Peyer's patch (tissue), 4 donors: ENCODE measurements around the gene ADAMTS4. TPM values are rescaled to one million over a fixed set of nuclear protein-coding genes. Genes with fewer than 3 reads are reported as not detected.

Experiments
- DNase-seq, 3 donors: peaks; one replicate each; pipeline ENCODE4 v3.0.0-alpha.2; 2017 to 2019
- H3K27ac ChIP-seq, 4 donors: fragments of 200-600 bp; sonication (generic); one replicate each; pipeline ENCODE4 v1.5.1; 2016 to 2019
- H3K27me3 ChIP-seq, 2 donors: fragments of 200-600 bp; sonication (generic); one replicate each; pipeline ENCODE4 v1.5.1; 2019
- H3K36me3 ChIP-seq, 3 donors: fragments of 200-600 bp; sonication (generic); one replicate each; pipeline ENCODE4 v1.5.1; 2016 to 2019
- H3K4me1 ChIP-seq, 4 donors: fragments of 200-600 bp; sonication (generic); one replicate each; pipeline ENCODE4 v1.5.1; 2016 to 2019
- H3K4me3 ChIP-seq, 4 donors: fragments of 200-600 bp; sonication (generic); 1 replicate in 3 of 4; 2 replicates in 1 of 4; pipeline ENCODE4 v1.5.1; 2016 to 2019; ENCODE audit warnings: mild to moderate bottlenecking in 1 of 4
- H3K9me3 ChIP-seq, 4 donors: fragments of 200-600 bp; sonication (generic); one replicate each; pipeline ENCODE4 v1.5.1; 2016 to 2019; ENCODE audit warnings: mild to moderate bottlenecking in 1 of 4
- POLR2A ChIP-seq, 2 donors: fragments of 450-650 bp; IDR thresholded peaks; one replicate each; pipeline ENCODE4 v1.5.1; 2017; ENCODE audit warnings: antibody characterized with exemption in 2 of 2, mild to moderate bottlenecking in 2 of 2, moderate library complexity in 2 of 2
- total RNA-seq, 4 donors: library from RNA; depleted of rRNA; stranded (reverse); fragments of >200 nt; gene quantifications; one replicate each; pipeline ENCODE4 v1.1.0, GENCODE V29; 2016
- TF ChIP-seq, protein P1 (sequence below), 6 experiments: fragments of 450-650 bp in 4 of 6; fragments of 200-600 bp in 2 of 6; sonication (generic) in 1 of 6; IDR thresholded peaks; one replicate each; pipeline ENCODE4 v1.5.1; 2017 to 2019; ENCODE audit warnings: antibody characterized with exemption in 6 of 6, mild to moderate bottlenecking in 3 of 6, moderate library complexity in 1 of 6

Gene ADAMTS4
- total RNA-seq, 4 donors from 2014 or later = 0.18 to 65.2 (median 1.9) TPM

DNA sequence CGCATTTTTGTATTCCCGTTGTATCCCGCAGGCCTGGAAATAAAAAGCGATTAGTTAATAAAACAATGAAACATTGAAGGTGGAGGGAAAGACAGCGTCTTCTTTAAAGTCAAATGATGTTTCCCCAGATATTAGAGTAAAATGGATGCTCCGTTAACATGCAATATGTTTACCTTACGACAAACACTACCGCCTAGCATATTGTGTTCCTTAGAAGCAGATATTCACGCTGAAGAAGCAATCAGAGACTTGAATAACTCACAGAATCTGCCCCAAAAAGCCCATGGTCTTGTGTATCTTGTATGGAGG, 21.0 kb downstream of the ADAMTS4 start:
- Histone ChIP-seq H3K27ac (peak overlapping the region; percentile 84 to 87 (median 86)), H3K27me3 (no peaks in the 10 kb centered on the region), H3K9me3 (no peaks in the 10 kb centered on the region), H3K4me1 (peaks cover 3 to 23% (median 13%) of the 10 kb centered on the region in 4 donors), H3K36me3 (peaks cover 0 to 23% (median 0%) of the 10 kb centered on the region in 3 donors), H3K4me3 (peak overlapping the region; percentile 65 to 80 (median 70))
- no peak for DNase-seq
- no peak for TF ChIP-seq POLR2A (IDR thresholded peaks at IDR 0.05)
- TF ChIP-seq, protein P1, sequence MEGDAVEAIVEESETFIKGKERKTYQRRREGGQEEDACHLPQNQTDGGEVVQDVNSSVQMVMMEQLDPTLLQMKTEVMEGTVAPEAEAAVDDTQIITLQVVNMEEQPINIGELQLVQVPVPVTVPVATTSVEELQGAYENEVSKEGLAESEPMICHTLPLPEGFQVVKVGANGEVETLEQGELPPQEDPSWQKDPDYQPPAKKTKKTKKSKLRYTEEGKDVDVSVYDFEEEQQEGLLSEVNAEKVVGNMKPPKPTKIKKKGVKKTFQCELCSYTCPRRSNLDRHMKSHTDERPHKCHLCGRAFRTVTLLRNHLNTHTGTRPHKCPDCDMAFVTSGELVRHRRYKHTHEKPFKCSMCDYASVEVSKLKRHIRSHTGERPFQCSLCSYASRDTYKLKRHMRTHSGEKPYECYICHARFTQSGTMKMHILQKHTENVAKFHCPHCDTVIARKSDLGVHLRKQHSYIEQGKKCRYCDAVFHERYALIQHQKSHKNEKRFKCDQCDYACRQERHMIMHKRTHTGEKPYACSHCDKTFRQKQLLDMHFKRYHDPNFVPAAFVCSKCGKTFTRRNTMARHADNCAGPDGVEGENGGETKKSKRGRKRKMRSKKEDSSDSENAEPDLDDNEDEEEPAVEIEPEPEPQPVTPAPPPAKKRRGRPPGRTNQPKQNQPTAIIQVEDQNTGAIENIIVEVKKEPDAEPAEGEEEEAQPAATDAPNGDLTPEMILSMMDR (IDR thresholded peaks at IDR 0.05) = no peak

DNA sequence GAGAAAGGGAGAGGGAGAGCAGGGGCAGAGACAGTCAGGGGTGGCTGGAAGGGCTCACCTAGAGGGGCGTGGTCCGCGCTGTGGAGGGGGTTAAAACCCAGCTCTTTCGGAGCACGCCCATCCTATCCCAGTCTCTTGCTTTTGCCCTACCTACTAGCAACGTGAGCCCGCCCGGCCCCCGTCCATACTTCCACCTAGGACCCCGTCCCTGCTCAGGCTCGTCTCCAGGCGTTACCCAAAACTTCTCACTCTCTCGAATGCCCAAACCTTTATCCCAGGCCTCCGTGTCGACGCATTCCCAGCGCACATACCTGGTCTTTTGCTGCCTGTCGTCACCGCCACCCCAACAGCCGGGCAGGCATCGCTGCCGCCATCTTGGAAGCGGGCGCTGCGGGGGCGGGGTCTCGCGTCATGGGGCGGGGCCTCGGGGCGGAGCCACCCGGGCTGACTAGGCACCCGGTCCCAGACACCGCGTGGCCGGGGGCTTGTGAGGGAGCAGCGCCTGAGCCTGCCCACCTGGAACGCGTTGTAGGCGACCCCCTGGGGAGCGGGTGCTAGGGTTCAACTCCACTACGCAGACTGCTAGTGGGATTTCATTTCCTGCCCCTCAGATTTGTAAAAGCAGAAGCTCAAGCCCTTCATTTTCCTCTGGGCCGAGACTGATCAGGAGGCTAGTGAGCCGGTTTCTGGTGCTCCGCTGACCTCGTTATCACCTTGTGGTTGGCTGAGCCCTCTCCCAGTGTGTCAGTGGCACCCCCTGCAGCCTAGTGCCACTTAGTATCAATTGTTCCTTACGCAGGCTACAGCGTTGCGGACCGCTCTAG, 21.5 kb downstream of the ADAMTS4 start, which contains the start of gene B4GALT3:
B4GALT3 (minus strand) TSS at position 396 of the 824 bp plus-strand sequence. CDS start 1,447 bp downstream, outside the sequence.
- TF ChIP-seq, protein P1 (IDR thresholded peaks at IDR 0.05) = peak in 2 of 6 experiments; percentile 3 to 24
- peak; percentile 44 to 74 for TF ChIP-seq POLR2A (IDR thresholded peaks at IDR 0.05)
- Histone ChIP-seq H3K36me3 (peaks cover 0 to 28% (median 0%) of the 10 kb centered on the region in 3 donors), H3K4me3 (peak within 1 kb of the TSS; percentile 65 to 80 (median 70)), H3K4me1 (peaks cover 3 to 26% (median 12%) of the 10 kb centered on the region in 4 donors), H3K27me3 (no peaks in the 10 kb centered on the region), H3K27ac (peak within 1 kb of the TSS; percentile 84 to 87 (median 86)), H3K9me3 (no peaks in the 10 kb centered on the region)
- peak; percentile 91 to 97 (median 96) for DNase-seq

DNA sequence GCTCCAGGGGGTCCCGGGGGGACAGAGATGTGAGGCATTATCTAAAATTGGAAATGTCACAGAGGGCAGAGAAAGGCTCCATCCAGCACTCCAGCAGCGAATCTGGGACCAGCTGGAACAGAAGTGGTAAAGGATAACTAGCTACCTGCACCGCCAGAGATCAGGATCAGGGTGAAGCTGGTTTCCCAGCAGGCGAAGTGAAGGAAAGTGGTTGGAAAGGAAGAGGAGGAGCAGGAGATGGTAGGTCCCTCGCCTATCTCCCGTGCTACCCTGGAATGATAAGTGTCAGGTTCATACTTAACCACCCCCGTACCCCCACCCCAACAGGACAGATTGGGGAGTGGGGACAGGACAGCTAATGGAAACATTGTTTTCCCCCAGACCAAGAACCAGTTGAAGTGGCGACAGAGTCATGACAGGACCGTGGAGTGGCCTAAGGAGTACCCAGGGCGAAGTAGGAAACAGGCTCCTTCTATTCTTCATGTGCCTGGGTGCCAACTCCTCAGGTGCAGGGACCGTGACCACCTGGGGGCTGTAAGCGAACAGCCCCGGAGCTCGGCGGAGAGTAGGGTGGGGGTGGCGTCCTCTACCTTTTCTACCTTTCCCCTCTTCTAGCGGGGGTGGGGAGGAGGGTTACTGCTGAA, 22.3 kb downstream of the ADAMTS4 start:
- H3K4me1 ChIP-seq = peaks cover 3 to 26% (median 9%) of the 10 kb centered on the region in 4 donors

DNA sequence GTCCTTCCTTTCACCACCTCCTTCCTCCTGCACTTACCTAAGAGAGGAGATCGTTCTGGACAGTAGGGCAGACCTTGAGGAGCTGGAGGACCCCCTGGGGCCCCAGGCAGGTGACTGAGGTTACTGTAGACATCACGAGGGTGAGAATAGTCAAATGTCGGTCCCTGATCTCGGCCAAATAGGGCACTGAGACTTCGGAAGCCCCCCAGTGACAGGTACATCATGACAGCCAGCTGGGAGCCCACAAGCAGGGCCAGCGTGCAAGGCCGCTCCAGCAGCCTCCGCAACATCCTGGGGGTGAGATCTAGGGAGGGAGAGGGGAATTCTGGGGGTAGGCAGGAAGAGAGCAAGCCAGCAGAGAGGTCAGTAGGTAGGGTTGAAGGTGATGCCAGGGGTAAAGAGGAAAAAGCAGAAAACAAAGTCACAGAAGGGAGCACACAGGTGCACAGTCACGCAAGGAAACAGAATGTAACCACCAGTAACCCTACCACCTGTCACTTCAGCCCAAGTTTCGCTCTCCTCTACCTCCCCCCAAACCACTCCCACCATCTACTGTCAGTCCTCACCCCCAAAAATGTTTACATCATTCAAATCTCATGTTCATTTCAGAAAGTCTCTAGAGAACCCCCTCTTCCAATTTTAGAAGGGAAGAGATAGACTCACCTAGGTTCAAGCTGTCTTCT, 22.9 kb downstream of the ADAMTS4 start:
- TF ChIP-seq, protein P1 (IDR thresholded peaks at IDR 0.05) = no peak
- no peak for TF ChIP-seq POLR2A (IDR thresholded peaks at IDR 0.05)
- no peaks in the 10 kb centered on the region for H3K9me3 ChIP-seq
- DNase-seq = no peak
- H3K4me1 ChIP-seq = peaks cover 3 to 26% (median 8%) of the 10 kb centered on the region in 4 donors
- peak overlapping the region in 3 of 4 donors; percentile 65 to 73 (median 66) for H3K4me3 ChIP-seq
- no peaks in the 10 kb centered on the region for H3K27me3 ChIP-seq
- peaks cover 0 to 42% (median 0%) of the 10 kb centered on the region in 3 donors for H3K36me3 ChIP-seq
- peak overlapping the region; percentile 84 to 87 (median 86) for H3K27ac ChIP-seq

More for the DNA sequence above, 22.3 kb downstream of the ADAMTS4 start:
- no peak for DNase-seq
- Histone ChIP-seq H3K27me3 (no peaks in the 10 kb centered on the region), H3K27ac (peak overlapping the region; percentile 84 to 87 (median 86)), H3K9me3 (no peaks in the 10 kb centered on the region), H3K36me3 (peaks cover 0 to 36% (median 0%) of the 10 kb centered on the region in 3 donors), H3K4me3 (peak overlapping the region; percentile 65 to 80 (median 70))
- TF ChIP-seq POLR2A (IDR thresholded peaks at IDR 0.05) = no peak
- TF ChIP-seq, protein P1 (IDR thresholded peaks at IDR 0.05) = no peak

DNA sequence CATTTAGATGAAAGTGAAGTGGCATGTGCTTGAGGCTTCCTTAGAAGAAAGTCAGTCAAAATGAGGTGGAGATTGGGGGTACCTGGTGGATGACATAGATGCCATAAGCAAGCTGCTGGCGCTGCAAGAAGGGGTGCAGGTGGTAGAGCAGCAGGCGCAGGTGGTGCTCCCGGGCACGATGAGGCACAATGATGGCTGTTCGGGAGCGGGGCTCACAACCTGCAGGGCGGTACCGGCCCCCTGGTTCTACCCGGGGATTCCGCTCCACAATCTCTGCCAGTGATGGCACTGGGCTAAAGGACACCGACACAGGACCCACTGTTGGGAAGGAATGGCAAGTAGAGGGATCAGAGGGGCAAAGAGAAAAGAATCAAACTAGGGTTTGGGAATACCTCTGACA, 23.9 kb downstream of the ADAMTS4 start:
- peaks cover 3 to 26% (median 8%) of the 10 kb centered on the region in 4 donors for H3K4me1 ChIP-seq
- no peak overlapping the region for H3K27ac ChIP-seq
- H3K4me3 ChIP-seq = no peak overlapping the region
- H3K9me3 ChIP-seq = no peaks in the 10 kb centered on the region
- H3K27me3 ChIP-seq = no peaks in the 10 kb centered on the region
- TF ChIP-seq, protein P1 (IDR thresholded peaks at IDR 0.05) = no peak
- no peak for TF ChIP-seq POLR2A (IDR thresholded peaks at IDR 0.05)
- no peak for DNase-seq
- H3K36me3 ChIP-seq = peaks cover 0 to 52% (median 0%) of the 10 kb centered on the region in 3 donors
